Measurements from ENCODE around the gene C4orf33. TPM values are rescaled to one million over a fixed set of nuclear protein-coding genes. Genes with fewer than 3 reads are reported as not detected.
A peak's percentile ranks its signal among the peaks of the same experiment; 100 is the strongest.

C4orf33 gene
- total RNA-seq, 4 donors from 2014 or later = 22.6 to 25.1 (median 23.7) TPM

DNA sequence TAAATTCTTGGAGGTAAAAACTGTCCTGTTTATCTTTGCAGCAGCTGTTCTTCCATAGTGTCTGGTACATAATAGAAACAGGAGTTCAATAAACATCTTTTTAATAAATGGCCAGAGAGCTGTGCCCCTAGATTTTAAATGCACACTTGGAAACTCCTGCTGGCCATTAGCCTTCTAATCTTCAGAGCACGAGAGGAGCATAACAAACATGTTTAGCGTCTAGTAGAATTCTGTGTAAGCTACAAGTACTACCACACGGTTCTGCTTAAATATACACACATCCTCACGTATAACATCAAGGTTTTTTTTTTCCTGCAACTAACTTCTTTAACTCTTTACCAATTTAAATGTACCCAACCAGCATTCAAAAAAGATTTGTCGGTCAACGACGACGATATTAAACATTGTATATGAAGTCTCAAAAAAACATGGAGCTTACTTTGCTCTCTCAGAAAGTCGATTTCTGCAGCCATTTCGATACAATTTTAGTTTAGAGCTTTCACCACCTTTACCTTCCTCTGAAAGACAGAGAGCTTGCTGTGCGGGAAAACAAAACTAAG lies 3.2 kb upstream of the C4orf33 start:
- no peaks in the 10 kb centered on the region for H3K27me3 ChIP-seq
- no peak for DNase-seq
- TF ChIP-seq POLR2A (IDR thresholded peaks at IDR 0.05) = no peak
- TF ChIP-seq, protein P1, sequence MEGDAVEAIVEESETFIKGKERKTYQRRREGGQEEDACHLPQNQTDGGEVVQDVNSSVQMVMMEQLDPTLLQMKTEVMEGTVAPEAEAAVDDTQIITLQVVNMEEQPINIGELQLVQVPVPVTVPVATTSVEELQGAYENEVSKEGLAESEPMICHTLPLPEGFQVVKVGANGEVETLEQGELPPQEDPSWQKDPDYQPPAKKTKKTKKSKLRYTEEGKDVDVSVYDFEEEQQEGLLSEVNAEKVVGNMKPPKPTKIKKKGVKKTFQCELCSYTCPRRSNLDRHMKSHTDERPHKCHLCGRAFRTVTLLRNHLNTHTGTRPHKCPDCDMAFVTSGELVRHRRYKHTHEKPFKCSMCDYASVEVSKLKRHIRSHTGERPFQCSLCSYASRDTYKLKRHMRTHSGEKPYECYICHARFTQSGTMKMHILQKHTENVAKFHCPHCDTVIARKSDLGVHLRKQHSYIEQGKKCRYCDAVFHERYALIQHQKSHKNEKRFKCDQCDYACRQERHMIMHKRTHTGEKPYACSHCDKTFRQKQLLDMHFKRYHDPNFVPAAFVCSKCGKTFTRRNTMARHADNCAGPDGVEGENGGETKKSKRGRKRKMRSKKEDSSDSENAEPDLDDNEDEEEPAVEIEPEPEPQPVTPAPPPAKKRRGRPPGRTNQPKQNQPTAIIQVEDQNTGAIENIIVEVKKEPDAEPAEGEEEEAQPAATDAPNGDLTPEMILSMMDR (IDR thresholded peaks at IDR 0.05) = no peak
- H3K4me3 ChIP-seq (replicated peaks in 1 of 3) = peak overlapping the region; percentile 18 to 75 (median 53)
- H3K4me1 ChIP-seq = peaks cover 12 to 15% of the 10 kb centered on the region in 2 donors
- peak overlapping the region; percentile 67 to 94 (median 91) for H3K27ac ChIP-seq
- H3K9me3 ChIP-seq = no peaks in the 10 kb centered on the region
- 0 to 1% methylated on average over 11 of the region's 11 CpGs for WGBS, 2 donors
- no peaks in the 10 kb centered on the region for H3K36me3 ChIP-seq
- intact Hi-C loops (cut with DNase I) = loop anchor here (10.0 kb wide), 1 partner anchor 228 kb away; no protein-coding TSS in a partner anchor

GRCh38 chr4:129093191-129093920 lies 2.6 kb upstream of the C4orf33 start, which contains the start of gene SCLT1:
TSS of gene SCLT1 (minus strand) at chr4:129093539. CDS start at chr4:129093103, 436 bp downstream.
- H3K4me3 ChIP-seq (replicated peaks in 1 of 3) = peak within 1 kb of the TSS; percentile 18 to 75 (median 53)
- TF ChIP-seq, protein P1 (IDR thresholded peaks at IDR 0.05) = no peak
- TF ChIP-seq POLR2A (IDR thresholded peaks at IDR 0.05) = peak in 1 of 2 donors; percentile 95
- peak within 1 kb of the TSS; percentile 67 to 94 (median 91) for H3K27ac ChIP-seq
- no peaks in the 10 kb centered on the region for H3K27me3 ChIP-seq
- peaks cover 12 to 15% of the 10 kb centered on the region in 2 donors for H3K4me1 ChIP-seq
- no peaks in the 10 kb centered on the region for H3K9me3 ChIP-seq
- intact Hi-C loops (cut with DNase I) = loop anchor here (10.0 kb wide), 1 partner anchor 229 kb away; no protein-coding TSS in a partner anchor
- no peaks in the 10 kb centered on the region for H3K36me3 ChIP-seq
- 0 to 1% methylated on average over 27 to 37 of the region's 57 CpGs for WGBS, 2 donors
- DNase-seq = peak; percentile 99

DNA sequence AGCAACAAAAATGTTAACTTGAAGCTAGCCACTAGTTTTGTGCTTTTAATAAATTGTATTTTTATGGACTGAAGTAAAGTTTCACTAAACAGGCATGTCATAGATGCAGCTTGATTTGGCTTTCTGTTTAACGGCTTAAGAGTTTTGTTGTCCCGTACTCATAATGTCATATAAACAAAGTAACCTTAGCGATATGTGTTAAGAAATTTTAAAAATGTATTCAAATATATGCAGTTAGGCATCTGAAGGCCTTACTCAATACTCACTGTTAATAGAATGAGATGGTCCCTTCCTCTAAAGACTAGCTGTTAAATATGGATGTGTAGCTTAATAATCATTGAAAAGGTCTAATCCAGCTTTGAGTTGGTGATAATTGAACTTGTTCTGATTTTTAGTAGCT lies 1.6 kb upstream of the C4orf33 start:
- no peaks in the 10 kb centered on the region for H3K27me3 ChIP-seq
- no peak overlapping the region for H3K4me3 ChIP-seq (replicated peaks in 1 of 3)
- WGBS, 2 donors = 80 to 82% methylated on average over 3 of the region's 3 CpGs
- no peaks in the 10 kb centered on the region for H3K36me3 ChIP-seq
- TF ChIP-seq, protein P1 (IDR thresholded peaks at IDR 0.05) = no peak
- no peak for TF ChIP-seq POLR2A (IDR thresholded peaks at IDR 0.05)
- no peaks in the 10 kb centered on the region for H3K9me3 ChIP-seq
- DNase-seq = no peak
- H3K27ac ChIP-seq = no peak overlapping the region
- intact Hi-C loops (cut with DNase I) = loop anchor here (10.0 kb wide), 1 partner anchor 230 kb away; no protein-coding TSS in a partner anchor
- peaks cover 12 to 15% of the 10 kb centered on the region in 2 donors for H3K4me1 ChIP-seq

DNA sequence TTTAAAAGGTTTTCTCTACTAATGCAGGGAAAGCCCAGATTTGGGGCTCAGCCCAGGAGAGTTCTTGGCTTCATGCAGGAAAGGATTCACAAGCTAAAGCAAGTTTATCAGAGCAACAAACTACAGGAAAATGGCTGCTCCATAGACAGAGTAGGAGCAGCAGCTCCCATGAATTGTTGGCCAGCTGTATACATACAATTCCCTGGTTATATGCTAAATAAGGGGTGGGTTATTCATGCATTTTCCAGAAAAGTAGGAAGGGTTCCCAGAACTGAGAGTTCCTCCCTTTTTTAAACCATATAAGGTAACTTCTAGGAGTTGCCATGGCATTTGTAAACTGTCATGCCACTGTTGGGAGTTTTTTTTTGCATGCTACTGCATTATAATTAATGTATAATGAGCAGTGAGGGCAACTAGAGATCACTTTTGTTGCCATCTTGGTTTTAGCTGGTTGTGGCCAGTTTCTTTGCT lies 2.6 kb downstream of the C4orf33 start:
- H3K27ac ChIP-seq = no peak overlapping the region
- no peaks in the 10 kb centered on the region for H3K27me3 ChIP-seq
- H3K9me3 ChIP-seq = no peaks in the 10 kb centered on the region
- no peak overlapping the region for H3K4me3 ChIP-seq (replicated peaks in 1 of 3)
- TF ChIP-seq POLR2A (IDR thresholded peaks at IDR 0.05) = no peak
- TF ChIP-seq, protein P1 (IDR thresholded peaks at IDR 0.05) = no peak
- H3K36me3 ChIP-seq = no peaks in the 10 kb centered on the region
- intact Hi-C loops (cut with DNase I) = loop anchor here (10.0 kb wide), 1 partner anchor 234 kb away; no protein-coding TSS in a partner anchor
- DNase-seq = no peak
- peaks cover 5% of the 10 kb centered on the region in 2 donors for H3K4me1 ChIP-seq

Measured in thyroid gland (tissue), 4 donors.